Naive thymus-derived CD4-positive, alpha-beta T cell (primary cell): ENCODE results near the gene MRPL55. TPM values are rescaled to one million over a fixed set of nuclear protein-coding genes. Genes with fewer than 3 reads are reported as not detected.

ENCODE experiments used
- ATAC-seq: fragments of 150-1000 bp; cut with Tn5 transposase; 2 replicates; pipeline ENCODE4 v1.10.0; 2021; ENCODE audit warnings: mild to moderate bottlenecking, moderate library complexity
- CTCF ChIA-PET: fragments of 350-600 bp; sonication (Branson Sonifier 250); formaldehyde crosslinking; loops from one replicate; lab custom pipeline; 2021; ENCODE audit warnings: antibody characterized with exemption; lab: Charles Lee
- POLR2A ChIA-PET: fragments of 350-600 bp; sonication (Branson Sonifier 250); formaldehyde crosslinking; loops from one replicate; lab custom pipeline; 2021; ENCODE audit warnings: antibody characterized with exemption, inconsistent platforms; lab: Charles Lee
- DNase-seq, 9 donors: peaks; one replicate each; pipeline versions ENCODE4 v3.0.0 to v3.0.0-alpha.2; 2020 to 2022; ENCODE audit warnings: mixed read lengths in 1 of 9
- H3K27ac ChIP-seq: one replicate; pipeline ENCODE4 v1.7.0; 2013; ENCODE audit warnings: mild to moderate bottlenecking, low read depth, low read length, moderate library complexity
- H3K27me3 ChIP-seq, 2 donors: one replicate each; pipeline ENCODE4 v1.7.0; 2013; ENCODE audit warnings: low read length in 2 of 2, mild to moderate bottlenecking in 2 of 2, moderate library complexity in 2 of 2; ENCODE audit not compliant: control insufficient read depth in 2 of 2, insufficient read depth in 2 of 2
- H3K36me3 ChIP-seq, 3 experiments: 1 replicate in 2 of 3; 2 replicates in 1 of 3; pipeline ENCODE4 v1.7.0; 2013; ENCODE audit warnings: low read length in 3 of 3, mild to moderate bottlenecking in 3 of 3, moderate library complexity in 1 of 3; ENCODE audit not compliant: insufficient read depth in 3 of 3, control insufficient read depth in 2 of 3
- H3K4me1 ChIP-seq, 2 donors: one replicate each; pipeline ENCODE4 v1.7.0; 2013; ENCODE audit warnings: low read length in 2 of 2, mild to moderate bottlenecking in 2 of 2, moderate library complexity in 1 of 2; ENCODE audit not compliant: control insufficient read depth in 2 of 2, insufficient read depth in 2 of 2
- H3K4me3 ChIP-seq: 2 replicates; pipeline ENCODE4 v1.7.0; 2013; ENCODE audit warnings: mild to moderate bottlenecking, low read length
- H3K9me3 ChIP-seq, 3 experiments: 1 replicate in 2 of 3; 2 replicates in 1 of 3; pipeline ENCODE4 v1.7.0; 2013; ENCODE audit warnings: low read length in 3 of 3; ENCODE audit not compliant: control insufficient read depth in 2 of 3
- H3K27ac Mint-ChIP-seq, 9 donors: one replicate each; pipeline ENCODE4 v1.8.0; 2020 to 2022; ENCODE audit warnings: mixed read lengths in 9 of 9, mild to moderate bottlenecking in 8 of 9, moderate library complexity in 5 of 9, inconsistent platforms in 2 of 9
- H3K27me3 Mint-ChIP-seq, 5 donors: one replicate each; pipeline ENCODE4 v1.8.0; 2021 to 2022; ENCODE audit warnings: mixed read lengths in 5 of 5, mild to moderate bottlenecking in 1 of 5
- H3K36me3 Mint-ChIP-seq, 5 donors: one replicate each; pipeline ENCODE4 v1.8.0; 2020 to 2022; ENCODE audit warnings: mixed read lengths in 5 of 5, mild to moderate bottlenecking in 3 of 5, inconsistent platforms in 1 of 5
- H3K4me1 Mint-ChIP-seq, 7 donors: one replicate each; pipeline ENCODE4 v1.8.0; 2020 to 2022; ENCODE audit warnings: mixed read lengths in 7 of 7, mild to moderate bottlenecking in 3 of 7, inconsistent platforms in 1 of 7
- H3K4me3 Mint-ChIP-seq, 10 donors: one replicate each; pipeline ENCODE4 v1.8.0; 2020 to 2022; ENCODE audit warnings: mild to moderate bottlenecking in 10 of 10, mixed read lengths in 10 of 10, moderate library complexity in 6 of 10, inconsistent platforms in 2 of 10
- H3K9me3 Mint-ChIP-seq, 11 donors: one replicate each; pipeline ENCODE4 v1.8.0; 2020 to 2022; ENCODE audit warnings: mixed read lengths in 11 of 11, mild to moderate bottlenecking in 4 of 11, inconsistent platforms in 1 of 11, moderate library complexity in 1 of 11
- intact Hi-C, 2 donors: fragments of 100-400 bp; cut with micrococcal nuclease; formaldehyde crosslinking; loops; one replicate each; pipeline ENCODE4 v1.15.1; 2023
- polyA plus RNA-seq, 2 donors: library from polyadenylated mRNA; unstranded; fragments of 300-500 nt; fragmentation: Illumina TruSeq; gene quantifications; one replicate each; pipeline ENCODE4 v1.2.3, GENCODE V29; 2021
- total RNA-seq, 6 experiments: library from RNA in 5 of 6; stranded (reverse) in 5 of 6; gene quantifications; 1 replicate in 5 of 6; 2 replicates in 1 of 6; pipeline ENCODE4 v1.2.3 and lab custom pipeline; 2021 to 2026

Gene MRPL55
- total and polyA plus RNA-seq, 7 experiments from 2014 or later: 34.3 to 149 (median 68.5) TPM

DNA sequence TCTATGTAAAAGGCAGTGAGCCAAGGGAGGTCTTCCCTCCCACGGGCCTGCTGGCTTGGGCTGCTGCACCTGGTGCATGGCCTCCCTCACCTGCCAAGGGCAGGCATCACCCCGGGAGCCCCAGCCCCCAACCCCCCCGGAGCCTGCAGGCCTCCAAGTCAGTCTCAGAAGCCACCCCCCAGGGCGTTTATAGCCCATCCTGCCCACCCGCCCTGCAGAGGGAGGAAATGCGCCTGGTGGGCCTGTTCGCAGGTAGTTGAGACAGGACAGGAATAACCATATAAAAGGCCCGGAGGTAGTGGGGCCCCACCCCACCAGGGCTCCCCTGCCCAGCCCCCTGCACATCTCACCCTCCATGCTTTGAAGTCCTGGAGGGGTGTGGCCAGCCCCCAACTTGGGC is 44.8 kb downstream of the MRPL55 start:
- DNase-seq (no peak), ATAC-seq (no peak)
- Mint-ChIP-seq H3K9me3 (peaks cover 0 to 3% (median 0%) of the 10 kb centered on the region in 11 donors), H3K27ac (no peak overlapping the region), H3K36me3 (peaks cover 0 to 4% (median 0%) of the 10 kb centered on the region in 5 donors), H3K4me3 (no peak overlapping the region), H3K4me1 (peaks cover 6 to 11% (median 7%) of the 10 kb centered on the region in 7 donors), H3K27me3 (peaks cover 8 to 25% (median 16%) of the 10 kb centered on the region in 5 donors)
- Histone ChIP-seq H3K36me3 (no peaks in the 10 kb centered on the region), H3K4me1 (peaks cover 5 to 18% of the 10 kb centered on the region in 2 donors), H3K9me3 (no peaks in the 10 kb centered on the region), H3K4me3 (no peak overlapping the region), H3K27me3 (peaks cover 9 to 49% of the 10 kb centered on the region in 2 donors), H3K27ac (no peak overlapping the region)
- ChIA-PET CTCF (no interaction called here), POLR2A (no interaction called here)
- intact Hi-C loops: no loop called here

DNA sequence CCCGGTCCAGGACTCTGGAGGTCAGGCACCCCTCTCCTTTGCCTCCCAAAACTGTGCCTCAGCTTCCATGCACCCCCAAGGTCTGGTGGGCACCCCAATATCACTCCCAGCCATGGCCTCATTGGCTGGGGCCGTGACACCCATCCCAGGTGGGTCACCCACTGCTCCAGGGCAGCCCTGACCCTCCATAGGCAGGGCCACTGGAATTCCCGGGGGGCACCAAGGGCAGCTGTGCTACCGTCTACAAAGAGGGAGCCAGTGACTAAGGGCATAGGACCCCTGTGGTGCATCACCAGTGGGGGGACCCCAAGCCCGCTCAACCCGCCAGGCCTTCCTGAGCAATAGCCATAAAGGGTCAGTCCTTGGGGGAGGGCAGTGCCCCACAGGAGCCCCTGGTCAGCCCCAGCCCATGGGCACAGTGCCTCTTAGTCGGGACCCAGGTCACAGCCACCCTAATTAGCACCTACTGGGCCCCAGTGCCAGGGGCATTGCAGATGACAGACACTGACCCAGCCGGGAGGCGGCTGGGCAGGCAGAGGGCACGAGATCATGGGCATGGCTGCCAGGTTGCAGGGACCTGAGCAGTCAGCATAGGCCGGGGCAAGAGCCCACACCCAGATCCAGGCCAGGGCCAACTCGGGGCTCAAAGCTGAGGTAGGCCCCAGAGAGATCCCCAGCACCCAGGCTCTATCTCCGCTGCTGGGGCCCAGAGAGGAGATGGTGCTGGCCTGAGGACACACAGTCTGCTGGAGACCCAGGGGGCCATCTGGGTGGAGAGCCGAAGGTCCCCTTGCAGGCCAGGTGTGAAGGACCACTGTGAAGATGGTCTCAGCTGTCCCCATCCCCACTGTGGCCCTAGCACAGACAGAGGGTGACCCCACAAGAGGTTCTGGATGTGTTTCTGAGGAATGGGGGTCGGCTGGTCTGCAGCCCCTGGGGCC is 45.6 kb downstream of the MRPL55 start:
- Histone ChIP-seq H3K4me1 (peaks cover 5 to 19% of the 10 kb centered on the region in 2 donors), H3K9me3 (no peaks in the 10 kb centered on the region), H3K27me3 (peaks cover 9 to 49% of the 10 kb centered on the region in 2 donors), H3K36me3 (no peaks in the 10 kb centered on the region), H3K27ac (no peak overlapping the region), H3K4me3 (no peak overlapping the region)
- Mint-ChIP-seq H3K27me3 (peaks cover 10 to 26% (median 17%) of the 10 kb centered on the region in 5 donors), H3K4me3 (no peak overlapping the region), H3K4me1 (peaks cover 6 to 11% (median 7%) of the 10 kb centered on the region in 7 donors), H3K36me3 (peaks cover 0 to 4% (median 0%) of the 10 kb centered on the region in 5 donors), H3K9me3 (peaks cover 0 to 3% (median 0%) of the 10 kb centered on the region in 11 donors), H3K27ac (no peak overlapping the region)
- ATAC-seq (no peak), DNase-seq (no peak)
- POLR2A ChIA-PET: interaction anchor here (1.1 kb wide), 1 partner anchor 19 kb away, joined by 3 read pairs; the partner anchor contains the start of gene ARF1
- CTCF ChIA-PET: no interaction called here
- intact Hi-C loops: no loop called here

- DNase-seq (no peak), ATAC-seq (no peak)
- Mint-ChIP-seq H3K4me1 (peaks cover 6 to 15% (median 7%) of the 10 kb centered on the region in 7 donors), H3K9me3 (peaks cover 0 to 3% (median 0%) of the 10 kb centered on the region in 11 donors), H3K36me3 (peaks cover 0 to 4% (median 0%) of the 10 kb centered on the region in 5 donors), H3K27me3 (peaks cover 14 to 32% (median 23%) of the 10 kb centered on the region in 5 donors), H3K27ac (no peak overlapping the region), H3K4me3 (no peak overlapping the region)
- Histone ChIP-seq H3K36me3 (no peaks in the 10 kb centered on the region), H3K4me1 (peaks cover 5 to 19% of the 10 kb centered on the region in 2 donors), H3K4me3 (no peak overlapping the region), H3K27ac (no peak overlapping the region), H3K27me3 (peaks cover 9 to 49% of the 10 kb centered on the region in 2 donors), H3K9me3 (no peaks in the 10 kb centered on the region)
- ChIA-PET POLR2A (interaction anchor here (1.1 kb wide), 1 partner anchor 19 kb away, joined by 3 read pairs; the partner anchor contains the start of gene ARF1), CTCF (no interaction called here)
- intact Hi-C loops: no loop called here
Measured at GRCh38 chr1:228062812-228063211, 46.3 kb downstream of the MRPL55 start.

DNA sequence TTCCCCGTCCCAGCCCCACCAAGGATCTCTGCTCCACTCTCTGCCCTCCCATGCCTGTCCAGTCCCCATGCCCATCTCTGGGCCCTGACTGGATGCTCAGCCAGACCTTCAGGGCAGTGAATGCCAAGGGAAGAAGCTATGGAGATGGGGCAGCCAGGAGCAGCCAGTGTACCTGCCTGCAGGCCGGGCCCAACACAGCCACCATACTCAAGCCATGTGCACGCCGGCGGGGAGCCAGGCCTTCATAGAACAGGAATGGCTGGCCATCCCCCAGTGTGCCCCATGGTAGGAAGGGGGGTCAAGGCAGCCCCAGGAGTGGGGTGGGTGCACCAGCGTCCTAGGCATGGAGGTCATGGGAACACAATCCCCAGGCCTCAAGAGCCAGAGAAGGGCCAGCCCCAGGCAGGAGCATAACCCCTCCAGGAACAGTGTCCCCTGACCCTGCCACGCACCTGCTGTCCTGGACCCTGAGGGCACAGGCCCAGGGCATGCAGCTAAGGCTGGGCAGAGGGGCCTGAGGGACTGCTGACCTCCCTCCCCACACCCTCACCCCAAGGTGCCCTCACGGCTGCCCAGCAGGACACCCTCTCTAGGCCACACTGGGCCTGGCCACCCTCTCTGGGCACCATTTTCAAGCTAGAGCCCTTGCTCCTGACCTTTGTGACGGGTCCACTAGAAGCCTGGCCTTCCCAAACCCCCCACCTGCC is 46.9 kb downstream of the MRPL55 start:
- Histone ChIP-seq H3K9me3 (no peaks in the 10 kb centered on the region), H3K4me1 (peaks cover 5 to 19% of the 10 kb centered on the region in 2 donors), H3K4me3 (no peak overlapping the region), H3K27ac (no peak overlapping the region), H3K27me3 (peaks cover 9 to 46% of the 10 kb centered on the region in 2 donors), H3K36me3 (no peaks in the 10 kb centered on the region)
- Mint-ChIP-seq H3K9me3 (peaks cover 0 to 3% (median 0%) of the 10 kb centered on the region in 11 donors), H3K4me3 (no peak overlapping the region), H3K4me1 (peaks cover 6 to 15% (median 7%) of the 10 kb centered on the region in 7 donors), H3K27ac (no peak overlapping the region), H3K27me3 (peaks cover 14 to 36% (median 27%) of the 10 kb centered on the region in 5 donors), H3K36me3 (peaks cover 0 to 4% (median 0%) of the 10 kb centered on the region in 5 donors)
- intact Hi-C loops: no loop called here
- DNase-seq: no peak
- ATAC-seq: no peak
- ChIA-PET POLR2A (interaction anchor here (1.1 kb wide), 1 partner anchor 20 kb away, joined by 3 read pairs; the partner anchor contains the start of gene ARF1), CTCF (no interaction called here)

GRCh38 chr1:228061411-228062084 is 47.6 kb downstream of the MRPL55 start:
- peaks cover 9 to 42% of the 10 kb centered on the region in 2 donors for H3K27me3 ChIP-seq
- peak overlapping the region in 8 of 10 donors; percentile 5 to 74 (median 52) for H3K4me3 Mint-ChIP-seq
- POLR2A ChIA-PET: interaction anchor here (1.7 kb wide), 1 partner anchor 18 kb away, joined by 4 read pairs; no protein-coding TSS in a partner anchor

More at GRCh38 chr1:228061411-228062084, 47.6 kb downstream of the MRPL55 start:
- no peak overlapping the region for H3K27ac ChIP-seq
- no peak for DNase-seq
- H3K9me3 ChIP-seq: no peaks in the 10 kb centered on the region
- intact Hi-C loops: no loop called here
- H3K4me3 ChIP-seq: no peak overlapping the region
- CTCF ChIA-PET: no interaction called here
- H3K27me3 Mint-ChIP-seq: peaks cover 14 to 37% (median 28%) of the 10 kb centered on the region in 5 donors
- no peaks in the 10 kb centered on the region for H3K36me3 ChIP-seq
- peaks cover 6 to 15% (median 7%) of the 10 kb centered on the region in 7 donors for H3K4me1 Mint-ChIP-seq
- H3K27ac Mint-ChIP-seq: peak overlapping the region in 1 of 9 donors; percentile 52
- H3K36me3 Mint-ChIP-seq: peaks cover 0 to 4% (median 0%) of the 10 kb centered on the region in 5 donors
- H3K4me1 ChIP-seq: peaks cover 5 to 19% of the 10 kb centered on the region in 2 donors
- peaks cover 0 to 3% (median 0%) of the 10 kb centered on the region in 11 donors for H3K9me3 Mint-ChIP-seq
- ATAC-seq: no peak
